K562 (cell line): ENCODE data around the gene PGF.

ENCODE experiments used
- CEBPG ChIP-seq, 3 experiments: fragments of 200-800 bp in 1 of 3; sonication (Bioruptor generic) in 1 of 3; sonication (generic) in 1 of 3; formaldehyde crosslinking in 1 of 3; IDR thresholded peaks in 2 of 3; conservative IDR thresholded peaks in 1 of 3; 2 replicates each; pipeline versions ENCODE4 v1.6.1 to v1.8.0; 2016 to 2022; ENCODE audit warnings: missing compliant biosample characterization in 2 of 3, missing genetic modification characterization in 2 of 3, mild to moderate bottlenecking in 1 of 3, missing genetic modification reagents in 1 of 3
- CTCF ChIP-seq, 3 experiments: IDR thresholded peaks in 2 of 3; conservative IDR thresholded peaks in 1 of 3; 2 replicates each; pipeline ENCODE4 v1.5.1; 2011 to 2012; ENCODE audit warnings: low read length in 3 of 3, mild to moderate bottlenecking in 3 of 3, control low read depth in 2 of 3, improper control_type of control experiment in 1 of 3, inconsistent platforms in 1 of 3, low read depth in 1 of 3, mixed read lengths in 1 of 3, moderate library complexity in 1 of 3; ENCODE audit not compliant: insufficient read depth in 2 of 3
- ELF2 ChIP-seq: fragments of 250-450 bp; sonication (Bioruptor Pico); IDR thresholded peaks from 2 replicates; pipeline ENCODE4 v1.5.0; 2021; ENCODE audit warnings: mild to moderate bottlenecking
- ELK1 ChIP-seq: sonication (generic); formaldehyde crosslinking; IDR thresholded peaks from 2 replicates; pipeline ENCODE4 v1.8.1; 2022; ENCODE audit warnings: missing genetic modification reagents
- EZH2 ChIP-seq: IDR thresholded peaks from 2 replicates; pipeline ENCODE4 v1.6.1; 2012; ENCODE audit warnings: low read depth, mild to moderate bottlenecking, inconsistent platforms, low read length, borderline replicate concordance
- HOXB6 ChIP-seq: fragments of 250-450 bp; sonication (Bioruptor Pico); IDR thresholded peaks from 2 replicates; pipeline ENCODE4 v1.5.1; 2022; ENCODE audit warnings: mild to moderate bottlenecking, borderline replicate concordance
- MAX ChIP-seq: sonication (generic); formaldehyde crosslinking; IDR thresholded peaks from 2 replicates; pipeline ENCODE4 v1.9.0; 2022; ENCODE audit warnings: mild to moderate bottlenecking, missing genetic modification reagents
- NR2C1 ChIP-seq, 2 experiments: fragments of 450-650 bp; IDR thresholded peaks; 2 replicates each; pipeline ENCODE4 v1.6.1; 2017; ENCODE audit warnings: mild to moderate bottlenecking in 2 of 2, antibody characterized with exemption in 1 of 2, inconsistent platforms in 1 of 2, missing compliant biosample characterization in 1 of 2, missing genetic modification characterization in 1 of 2
- POLR2A ChIP-seq: fragments of 450-650 bp; conservative IDR thresholded peaks from 2 replicates; pipeline ENCODE4 v1.6.1; 2016
- PREB ChIP-seq: sonication (generic); formaldehyde crosslinking; IDR thresholded peaks from 2 replicates; pipeline ENCODE4 v1.8.1; 2023; ENCODE audit warnings: mild to moderate bottlenecking, missing genetic modification reagents
- SNIP1 ChIP-seq: fragments of 450-650 bp; IDR thresholded peaks from 2 replicates; pipeline ENCODE4 v1.7.1; 2017; ENCODE audit warnings: low read depth, mild to moderate bottlenecking
- SRSF7 ChIP-seq: fragments of 200-400 bp; formaldehyde crosslinking; optimal IDR thresholded peaks from 2 replicates; pipeline ENCODE3; 2017; ENCODE audit warnings: mild to moderate bottlenecking, low read depth, low read length
- ZEB2 ChIP-seq: fragments of 450-650 bp; IDR thresholded peaks from 2 replicates; pipeline ENCODE4 v1.6.1; 2016

GRCh38 chr14:74932401-74932901 is 22.9 kb downstream of the PGF start:
- TF ChIP-seq HOXB6 (no peak), ZEB2 (no peak), ELF2 (no peak), ELK1 (CRISPR knock-in tag) (no peak), NR2C1 (IDR thresholded peaks at IDR 0.05) (no peak), NR2C1 (tag; IDR thresholded peaks at IDR 0.05) (no peak), SNIP1 (no peak), CEBPG (CRISPR knock-in tag; IDR thresholded peaks at IDR 0.05) (no peak), CEBPG (tag; conservative IDR thresholded peaks at IDR 0.05 in 1 of 2, IDR thresholded peaks at IDR 0.05 in 1 of 2) (no peak), CTCF (IDR thresholded peaks at IDR 0.05 in 2 of 3, conservative IDR thresholded peaks at IDR 0.05 in 1 of 3; ENCODE audit: insufficient read depth in 2 of 3, low read depth in 1 of 3, low read length in 3 of 3) (no peak), SRSF7 (no peak), POLR2A (no peak), PREB (CRISPR knock-in tag) (no peak), EZH2 (no peak), MAX (CRISPR knock-in tag) (no peak)
